K562 (cell line): ENCODE results near the gene YLPM1. TPM values are rescaled to one million over a fixed set of nuclear protein-coding genes. Genes with fewer than 3 reads are reported as not detected.

ENCODE experiments used
- AFF4 ChIP-seq: sonication (generic); formaldehyde crosslinking; IDR thresholded peaks from 2 replicates; pipeline ENCODE4 v1.8.0; 2023; ENCODE audit warnings: mild to moderate bottlenecking, missing genetic modification reagents
- ARNT ChIP-seq, 2 experiments: fragments of 450-650 bp; IDR thresholded peaks; 2 replicates each; pipeline ENCODE4 v1.6.1; 2016; ENCODE audit warnings: mild to moderate bottlenecking in 1 of 2
- BRF1 ChIP-seq: IDR thresholded peaks from 3 replicates; pipeline ENCODE4 v1.6.1; 2011; ENCODE audit warnings: borderline replicate concordance, mild to moderate bottlenecking; ENCODE audit not compliant: insufficient read length; ENCODE audit errors: extremely low read depth
- CSDE1 ChIP-seq, 2 experiments: fragments of 450-650 bp; IDR thresholded peaks; 2 replicates each; pipeline ENCODE4 v1.6.1; 2016; ENCODE audit warnings: mild to moderate bottlenecking in 1 of 2
- DNMT1 ChIP-seq: fragments of 450-650 bp; IDR thresholded peaks from 2 replicates; pipeline ENCODE4 v1.6.1; 2016; ENCODE audit warnings: antibody characterized with exemption, mild to moderate bottlenecking
- DPF2 ChIP-seq: fragments of 450-650 bp; IDR thresholded peaks from 2 replicates; pipeline ENCODE4 v1.6.1; 2016
- FOSL1 ChIP-seq: fragments of 200-800 bp; sonication (Bioruptor generic); conservative IDR thresholded peaks from 2 replicates; pipeline ENCODE4 v1.6.1; 2016; ENCODE audit warnings: missing genetic modification characterization, missing compliant biosample characterization
- HDAC6 ChIP-seq: IDR thresholded peaks from 2 replicates; pipeline ENCODE4 v1.6.1; 2012; ENCODE audit warnings: low read depth, mild to moderate bottlenecking, control low read depth, inconsistent platforms, low read length, moderate library complexity
- HOXB6 ChIP-seq: fragments of 250-450 bp; sonication (Bioruptor Pico); IDR thresholded peaks from 2 replicates; pipeline ENCODE4 v1.5.1; 2022; ENCODE audit warnings: mild to moderate bottlenecking, borderline replicate concordance
- ILK ChIP-seq: fragments of 450-650 bp; IDR thresholded peaks from 2 replicates; pipeline ENCODE4 v1.6.1; 2016; ENCODE audit warnings: missing genetic modification characterization, low read depth, mild to moderate bottlenecking, missing compliant biosample characterization, moderate library complexity, borderline replicate concordance
- JUN ChIP-seq, 2 experiments: sonication (generic) in 1 of 2; formaldehyde crosslinking in 1 of 2; IDR thresholded peaks; 2 replicates each; pipeline versions ENCODE4 v1.6.1 to v1.8.0; 2012 to 2022; ENCODE audit warnings: borderline replicate concordance in 2 of 2, mild to moderate bottlenecking in 2 of 2, improper control_type of control experiment in 1 of 2, low read depth in 1 of 2, low read length in 1 of 2, missing genetic modification reagents in 1 of 2
- MEF2D ChIP-seq: conservative IDR thresholded peaks from 2 replicates; pipeline ENCODE4 v1.6.1; 2016; ENCODE audit warnings: low read depth, missing genetic modification characterization, missing compliant biosample characterization
- PCBP2 ChIP-seq: fragments of 200-400 bp; formaldehyde crosslinking; IDR thresholded peaks from 2 replicates; pipeline ENCODE4 v1.6.1; 2018; ENCODE audit warnings: low read length, low read depth, mild to moderate bottlenecking, moderate library complexity; ENCODE audit not compliant: poor library complexity, severe bottlenecking
- PRPF4 ChIP-seq: fragments of 200-400 bp; formaldehyde crosslinking; IDR thresholded peaks from one replicate; pipeline ENCODE4 v1.6.1; 2017; ENCODE audit warnings: low read length, low read depth, mild to moderate bottlenecking; ENCODE audit not compliant: insufficient read depth, poor library complexity, severe bottlenecking
- PTRF ChIP-seq: fragments of 450-650 bp; IDR thresholded peaks from 2 replicates; pipeline ENCODE4 v1.6.1; 2016; ENCODE audit warnings: mild to moderate bottlenecking, missing genetic modification characterization, missing compliant biosample characterization
- RBM22 ChIP-seq: fragments of 200-400 bp; formaldehyde crosslinking; IDR thresholded peaks from 2 replicates; pipeline ENCODE4 v1.6.1; 2018; ENCODE audit warnings: low read length, low read depth; ENCODE audit not compliant: poor library complexity, severe bottlenecking
- XRCC5 ChIP-seq: fragments of 200-400 bp; formaldehyde crosslinking; IDR thresholded peaks from 2 replicates; pipeline ENCODE4 v1.6.1; 2017; ENCODE audit warnings: low read depth, mild to moderate bottlenecking, low read length
- ZBTB17 ChIP-seq: fragments of 450-650 bp; formaldehyde crosslinking; IDR thresholded peaks from 2 replicates; pipeline ENCODE4 v1.4.0; 2020; ENCODE audit warnings: mild to moderate bottlenecking
- ZNF124 ChIP-seq: sonication (generic); formaldehyde crosslinking; IDR thresholded peaks from 2 replicates; pipeline ENCODE4 v1.8.1; 2022; ENCODE audit warnings: missing genetic modification reagents
- ZNF134 ChIP-seq: fragments of 250-450 bp; sonication (Bioruptor Pico); conservative IDR thresholded peaks from 2 replicates; pipeline ENCODE4 v1.4.0; 2020
- ZNF408 ChIP-seq: fragments of 250-450 bp; sonication (Bioruptor Pico); IDR thresholded peaks from 2 replicates; pipeline ENCODE4 v1.4.0; 2020; ENCODE audit warnings: low read depth, mild to moderate bottlenecking, moderate library complexity
- ZNF780A ChIP-seq: fragments of 250-450 bp; sonication (Bioruptor Pico); IDR thresholded peaks from 2 replicates; pipeline ENCODE4 v1.5.0; 2021; ENCODE audit warnings: mild to moderate bottlenecking
- polyA plus RNA-seq, 8 experiments: library from polyadenylated mRNA; depleted of rRNA in 4 of 8; stranded (reverse) in 5 of 8; unstranded in 3 of 8; fragments of >200 nt; fragmentation: Nextera tagmentation in 2 of 8; fragmentation: Illumina TruSeq in 1 of 8; extraction: Ambion mirVana in 2 of 8; extraction: Trizol in 1 of 8; gene quantifications; 2 replicates each; pipeline versions ENCODE4 v1.2.1 to v1.2.3, GENCODE V29; 2011 to 2014; ENCODE audit warnings: inconsistent platforms in 1 of 8, missing spikeins in 1 of 8
- total RNA-seq, 7 experiments: library from RNA; depleted of rRNA in 6 of 7; stranded (reverse); fragments of >200 nt in 6 of 7; fragmentation: Illumina TruSeq in 2 of 7; extraction: Trizol in 2 of 7; gene quantifications; 2 replicates each; pipeline versions ENCODE4 v1.2.1 to v1.2.3, GENCODE V29; 2011 to 2021; ENCODE audit warnings: low replicate concordance in 1 of 7
- TF ChIP-seq, protein P1 (sequence below): fragments of 450-650 bp; formaldehyde crosslinking; IDR thresholded peaks from 2 replicates; pipeline ENCODE4 v1.4.0; 2020; ENCODE audit warnings: mild to moderate bottlenecking, moderate library complexity

Gene YLPM1
- total and polyA plus RNA-seq, 9 of the 15 experiments (the other 6 are each of a cell fraction or from before 2014, with no cell fraction given), result 7.2 to 32.7 (median 14.6) TPM

DNA sequence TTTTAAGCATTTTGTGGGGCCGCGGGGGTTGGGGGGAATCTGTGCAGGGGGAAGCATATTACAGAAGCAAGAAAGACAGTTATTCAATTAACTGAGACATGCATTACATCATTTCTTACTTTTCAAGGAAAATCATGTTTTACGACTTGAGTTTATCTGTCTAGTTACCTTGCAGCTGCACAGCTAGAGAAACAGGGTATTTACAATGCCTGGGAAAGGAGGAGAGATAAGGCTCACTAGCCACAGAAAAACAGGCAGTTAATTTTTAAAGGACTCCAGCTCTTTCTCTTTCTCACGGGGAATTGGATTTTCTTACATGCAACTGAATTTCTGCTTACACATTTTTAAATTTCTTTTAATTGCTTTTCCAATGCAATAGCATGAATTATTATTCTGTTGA, 28.0 kb upstream of the YLPM1 start (continued):
- TF ChIP-seq PCBP2 (no peak), ZBTB17 (CRISPR knock-in tag) (no peak), FOSL1 (no peak), PRPF4 (no peak), BRF1 (no peak), CSDE1 (IDR thresholded peaks at IDR 0.05) (no peak), ZNF780A (no peak), ZNF408 (no peak), DNMT1 (no peak), ZNF134 (no peak), ILK (tag) (no peak), XRCC5 (no peak), MEF2D (tag) (no peak), HDAC6 (no peak), ZNF124 (CRISPR knock-in tag) (no peak), HOXB6 (CRISPR knock-in tag) (no peak), JUN (IDR thresholded peaks at IDR 0.05; ENCODE audit: borderline replicate concordance, low read depth, low read length) (no peak), JUN (CRISPR knock-in tag; IDR thresholded peaks at IDR 0.05; ENCODE audit: borderline replicate concordance) (no peak), AFF4 (CRISPR knock-in tag) (no peak), RBM22 (no peak), PTRF (tag) (no peak), DPF2 (peak; percentile 86), ARNT (IDR thresholded peaks at IDR 0.05) (0 out of 4 replicates have a peak, but pooled peaks of 1 of the 2 experiments have one; percentile 55)
- TF ChIP-seq, protein P1, sequence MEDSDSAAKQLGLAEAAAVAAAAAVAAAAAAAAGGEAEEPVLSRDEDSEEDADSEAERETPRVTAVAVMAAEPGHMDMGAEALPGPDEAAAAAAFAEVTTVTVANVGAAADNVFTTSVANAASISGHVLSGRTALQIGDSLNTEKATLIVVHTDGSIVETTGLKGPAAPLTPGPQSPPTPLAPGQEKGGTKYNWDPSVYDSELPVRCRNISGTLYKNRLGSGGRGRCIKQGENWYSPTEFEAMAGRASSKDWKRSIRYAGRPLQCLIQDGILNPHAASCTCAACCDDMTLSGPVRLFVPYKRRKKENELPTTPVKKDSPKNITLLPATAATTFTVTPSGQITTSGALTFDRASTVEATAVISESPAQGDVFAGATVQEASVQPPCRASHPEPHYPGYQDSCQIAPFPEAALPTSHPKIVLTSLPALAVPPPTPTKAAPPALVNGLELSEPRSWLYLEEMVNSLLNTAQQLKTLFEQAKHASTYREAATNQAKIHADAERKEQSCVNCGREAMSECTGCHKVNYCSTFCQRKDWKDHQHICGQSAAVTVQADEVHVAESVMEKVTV (CRISPR knock-in tag), result no peak
